BE2C (cell line): Measurements from ENCODE around the gene FBXO36.

Source experiments
- DNase-seq: peaks from one replicate; pipeline ENCODE4 v3.0.0-alpha.2; 2020
- H3K27me3 ChIP-seq: fragments of 250-450 bp; sonication (Bioruptor Pico); 2 replicates; pipeline ENCODE4 v1.5.1; 2020; ENCODE audit warnings: mild to moderate bottlenecking
- H3K36me3 ChIP-seq: fragments of 250-450 bp; sonication (Bioruptor Pico); 2 replicates; pipeline ENCODE4 v1.5.1; 2020; ENCODE audit warnings: mild to moderate bottlenecking
- H3K4me1 ChIP-seq: fragments of 250-450 bp; sonication (Bioruptor Pico); 2 replicates; pipeline ENCODE4 v1.5.1; 2020
- H3K4me3 ChIP-seq: 2 replicates; pipeline ENCODE4 v1.5.1; 2011; ENCODE audit warnings: low read depth, low read length
- H3K9me3 ChIP-seq: fragments of 250-450 bp; sonication (Bioruptor Pico); 2 replicates; pipeline ENCODE4 v1.5.1; 2020
- TF ChIP-seq, protein P1 (sequence below): IDR thresholded peaks from 2 replicates; pipeline ENCODE4 v1.5.1; 2012; ENCODE audit warnings: mild to moderate bottlenecking, low read depth, low read length

FBXO36 gene

DNA sequence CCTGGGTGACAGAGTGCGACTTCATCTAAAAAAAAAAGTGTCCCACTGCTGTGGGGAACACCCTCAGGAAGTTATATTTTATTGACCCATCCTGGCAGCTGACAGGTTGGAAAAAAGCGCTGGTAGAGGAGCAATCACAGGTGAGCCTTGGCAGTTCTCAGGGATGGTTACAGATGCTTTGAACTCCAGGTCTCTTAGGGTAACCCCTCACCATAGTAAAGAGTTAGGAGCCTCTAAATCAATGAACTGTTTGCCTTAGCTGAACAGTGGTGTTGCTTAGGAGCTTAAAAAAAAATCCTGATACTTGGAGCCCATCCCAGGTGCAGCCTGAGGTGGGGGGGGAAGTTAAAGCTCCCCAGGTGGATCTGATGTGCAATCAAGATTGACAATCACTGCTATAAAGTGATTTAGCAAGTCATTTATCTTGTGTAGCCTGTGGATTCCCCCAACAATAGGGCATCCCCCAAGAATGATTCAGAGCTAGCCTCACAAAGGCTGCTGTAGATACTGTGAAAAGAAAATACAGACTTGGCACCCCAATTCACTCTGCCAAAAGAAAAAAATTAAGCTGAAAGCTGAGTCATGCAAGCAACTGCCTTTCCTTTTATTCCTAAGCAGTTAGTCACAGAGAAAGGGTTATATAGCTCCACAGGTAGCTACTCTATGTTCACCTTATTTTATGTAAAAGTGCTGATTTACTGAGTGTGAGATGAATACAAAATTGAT lies 131.6 kb downstream of the FBXO36 start:
- Histone ChIP-seq H3K9me3 (no peaks in the 10 kb centered on the region), H3K4me3 (no peak overlapping the region), H3K36me3 (no peaks in the 10 kb centered on the region), H3K4me1 (no peaks in the 10 kb centered on the region), H3K27me3 (no peaks in the 10 kb centered on the region)
- TF ChIP-seq, protein P1, sequence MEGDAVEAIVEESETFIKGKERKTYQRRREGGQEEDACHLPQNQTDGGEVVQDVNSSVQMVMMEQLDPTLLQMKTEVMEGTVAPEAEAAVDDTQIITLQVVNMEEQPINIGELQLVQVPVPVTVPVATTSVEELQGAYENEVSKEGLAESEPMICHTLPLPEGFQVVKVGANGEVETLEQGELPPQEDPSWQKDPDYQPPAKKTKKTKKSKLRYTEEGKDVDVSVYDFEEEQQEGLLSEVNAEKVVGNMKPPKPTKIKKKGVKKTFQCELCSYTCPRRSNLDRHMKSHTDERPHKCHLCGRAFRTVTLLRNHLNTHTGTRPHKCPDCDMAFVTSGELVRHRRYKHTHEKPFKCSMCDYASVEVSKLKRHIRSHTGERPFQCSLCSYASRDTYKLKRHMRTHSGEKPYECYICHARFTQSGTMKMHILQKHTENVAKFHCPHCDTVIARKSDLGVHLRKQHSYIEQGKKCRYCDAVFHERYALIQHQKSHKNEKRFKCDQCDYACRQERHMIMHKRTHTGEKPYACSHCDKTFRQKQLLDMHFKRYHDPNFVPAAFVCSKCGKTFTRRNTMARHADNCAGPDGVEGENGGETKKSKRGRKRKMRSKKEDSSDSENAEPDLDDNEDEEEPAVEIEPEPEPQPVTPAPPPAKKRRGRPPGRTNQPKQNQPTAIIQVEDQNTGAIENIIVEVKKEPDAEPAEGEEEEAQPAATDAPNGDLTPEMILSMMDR = no peak
- DNase-seq = no peak

DNA sequence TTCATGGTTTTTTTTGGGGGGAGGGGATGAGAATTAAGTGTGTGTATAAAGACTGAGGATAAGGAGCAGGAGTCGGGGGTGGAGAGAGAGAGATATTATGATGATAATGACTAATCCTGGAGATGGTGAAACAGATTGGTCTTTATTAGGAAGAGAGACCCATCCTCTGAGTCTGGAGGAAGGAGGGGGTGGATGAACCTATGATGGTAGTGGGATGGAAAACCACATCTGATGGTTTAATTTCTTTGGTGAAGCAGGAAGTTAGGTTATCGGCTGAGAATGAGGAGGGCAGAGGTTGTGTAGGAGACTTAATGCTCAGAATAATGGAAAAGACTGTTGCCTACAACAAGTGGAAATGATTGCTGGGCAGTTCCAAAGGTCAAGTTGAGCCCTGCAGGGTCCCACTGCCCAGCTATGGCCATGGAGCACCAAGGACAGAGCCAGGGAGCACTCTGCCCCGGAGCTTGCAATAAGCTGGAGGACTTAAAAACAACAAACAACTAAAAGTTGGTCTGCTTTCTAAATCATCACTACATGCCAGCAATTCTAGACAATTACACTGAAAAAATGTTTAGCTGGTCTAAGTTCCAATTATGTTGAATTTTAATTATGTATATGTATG lies 138.5 kb downstream of the FBXO36 start:
- Histone ChIP-seq H3K4me3 (no peak overlapping the region), H3K36me3 (no peaks in the 10 kb centered on the region), H3K9me3 (no peaks in the 10 kb centered on the region), H3K27me3 (no peaks in the 10 kb centered on the region; the same call in 1 of the 2 replicates), H3K4me1 (no peaks in the 10 kb centered on the region)
- TF ChIP-seq, protein P1 = no peak
- no peak for DNase-seq
